ENCODE data around the gene TMEM258. TPM values are rescaled to one million over a fixed set of nuclear protein-coding genes. Genes with fewer than 3 reads are reported as not detected.

TMEM258 gene
- total and polyA plus RNA-seq, 2 experiments from 2014 or later, result 71.3 to 519 TPM

GRCh38 chr11:61797263-61797944 lies 5.0 kb upstream of the TMEM258 start:
- Histone ChIP-seq H3K4me3 (no peak overlapping the region), H2AFZ (no peak overlapping the region), H3K27ac (ENCODE audit: low read depth) (no peak overlapping the region), H4K20me1 (replicated peaks; ENCODE audit: insufficient read depth) (peaks cover 11% of the 10 kb centered on the region), H3K9me2 (ENCODE audit: insufficient read depth) (no peaks in the 10 kb centered on the region), H3F3A (replicated peaks; ENCODE audit: low read depth) (peaks cover 21% of the 10 kb centered on the region; the same call in 1 of the 2 replicates), H3K79me2 (replicated peaks; ENCODE audit: insufficient read depth) (peaks cover 33% of the 10 kb centered on the region), H3K36me3 (ENCODE audit: insufficient read depth) (peaks cover 9% of the 10 kb centered on the region), H3K4me2 (no peak overlapping the region), H3K4me1 (ENCODE audit: insufficient read depth) (no peaks in the 10 kb centered on the region), H3K27me3 (ENCODE audit: insufficient read depth) (no peaks in the 10 kb centered on the region)
- Mint-ChIP-seq H3K27me3 (ENCODE audit: insufficient read depth, low read depth, poor library complexity) (no peaks in the 10 kb centered on the region), H3K9me3 (no peaks in the 10 kb centered on the region), H3K36me3 (ENCODE audit: low read depth) (peaks cover 74% of the 10 kb centered on the region), H3K4me1 (peaks cover 11% of the 10 kb centered on the region), H3K4me3 (no peak overlapping the region; the same call in 2 of the 3 replicates), H3K27ac (peak overlapping the region; percentile 52; the same call in 1 of the 2 replicates)
- ATAC-seq (peak; percentile 8; the same call in 2 of the 3 replicates), DNase-seq (ENCODE audit: low spot score) (peak; percentile 85)
- TF ChIP-seq JUNB (IDR thresholded peaks at IDR 0.05; ENCODE audit: unreplicated experiment), result no peak
- TF ChIP-seq EZH2 (IDR thresholded peaks at IDR 0.05; ENCODE audit: low read depth, unreplicated experiment), result no peak
- TF ChIP-seq CTCF (conservative IDR thresholded peaks at IDR 0.05; ENCODE audit: low read depth in 2 of 2), result peak; percentile 93 to 99
- TF ChIP-seq, protein P1, sequence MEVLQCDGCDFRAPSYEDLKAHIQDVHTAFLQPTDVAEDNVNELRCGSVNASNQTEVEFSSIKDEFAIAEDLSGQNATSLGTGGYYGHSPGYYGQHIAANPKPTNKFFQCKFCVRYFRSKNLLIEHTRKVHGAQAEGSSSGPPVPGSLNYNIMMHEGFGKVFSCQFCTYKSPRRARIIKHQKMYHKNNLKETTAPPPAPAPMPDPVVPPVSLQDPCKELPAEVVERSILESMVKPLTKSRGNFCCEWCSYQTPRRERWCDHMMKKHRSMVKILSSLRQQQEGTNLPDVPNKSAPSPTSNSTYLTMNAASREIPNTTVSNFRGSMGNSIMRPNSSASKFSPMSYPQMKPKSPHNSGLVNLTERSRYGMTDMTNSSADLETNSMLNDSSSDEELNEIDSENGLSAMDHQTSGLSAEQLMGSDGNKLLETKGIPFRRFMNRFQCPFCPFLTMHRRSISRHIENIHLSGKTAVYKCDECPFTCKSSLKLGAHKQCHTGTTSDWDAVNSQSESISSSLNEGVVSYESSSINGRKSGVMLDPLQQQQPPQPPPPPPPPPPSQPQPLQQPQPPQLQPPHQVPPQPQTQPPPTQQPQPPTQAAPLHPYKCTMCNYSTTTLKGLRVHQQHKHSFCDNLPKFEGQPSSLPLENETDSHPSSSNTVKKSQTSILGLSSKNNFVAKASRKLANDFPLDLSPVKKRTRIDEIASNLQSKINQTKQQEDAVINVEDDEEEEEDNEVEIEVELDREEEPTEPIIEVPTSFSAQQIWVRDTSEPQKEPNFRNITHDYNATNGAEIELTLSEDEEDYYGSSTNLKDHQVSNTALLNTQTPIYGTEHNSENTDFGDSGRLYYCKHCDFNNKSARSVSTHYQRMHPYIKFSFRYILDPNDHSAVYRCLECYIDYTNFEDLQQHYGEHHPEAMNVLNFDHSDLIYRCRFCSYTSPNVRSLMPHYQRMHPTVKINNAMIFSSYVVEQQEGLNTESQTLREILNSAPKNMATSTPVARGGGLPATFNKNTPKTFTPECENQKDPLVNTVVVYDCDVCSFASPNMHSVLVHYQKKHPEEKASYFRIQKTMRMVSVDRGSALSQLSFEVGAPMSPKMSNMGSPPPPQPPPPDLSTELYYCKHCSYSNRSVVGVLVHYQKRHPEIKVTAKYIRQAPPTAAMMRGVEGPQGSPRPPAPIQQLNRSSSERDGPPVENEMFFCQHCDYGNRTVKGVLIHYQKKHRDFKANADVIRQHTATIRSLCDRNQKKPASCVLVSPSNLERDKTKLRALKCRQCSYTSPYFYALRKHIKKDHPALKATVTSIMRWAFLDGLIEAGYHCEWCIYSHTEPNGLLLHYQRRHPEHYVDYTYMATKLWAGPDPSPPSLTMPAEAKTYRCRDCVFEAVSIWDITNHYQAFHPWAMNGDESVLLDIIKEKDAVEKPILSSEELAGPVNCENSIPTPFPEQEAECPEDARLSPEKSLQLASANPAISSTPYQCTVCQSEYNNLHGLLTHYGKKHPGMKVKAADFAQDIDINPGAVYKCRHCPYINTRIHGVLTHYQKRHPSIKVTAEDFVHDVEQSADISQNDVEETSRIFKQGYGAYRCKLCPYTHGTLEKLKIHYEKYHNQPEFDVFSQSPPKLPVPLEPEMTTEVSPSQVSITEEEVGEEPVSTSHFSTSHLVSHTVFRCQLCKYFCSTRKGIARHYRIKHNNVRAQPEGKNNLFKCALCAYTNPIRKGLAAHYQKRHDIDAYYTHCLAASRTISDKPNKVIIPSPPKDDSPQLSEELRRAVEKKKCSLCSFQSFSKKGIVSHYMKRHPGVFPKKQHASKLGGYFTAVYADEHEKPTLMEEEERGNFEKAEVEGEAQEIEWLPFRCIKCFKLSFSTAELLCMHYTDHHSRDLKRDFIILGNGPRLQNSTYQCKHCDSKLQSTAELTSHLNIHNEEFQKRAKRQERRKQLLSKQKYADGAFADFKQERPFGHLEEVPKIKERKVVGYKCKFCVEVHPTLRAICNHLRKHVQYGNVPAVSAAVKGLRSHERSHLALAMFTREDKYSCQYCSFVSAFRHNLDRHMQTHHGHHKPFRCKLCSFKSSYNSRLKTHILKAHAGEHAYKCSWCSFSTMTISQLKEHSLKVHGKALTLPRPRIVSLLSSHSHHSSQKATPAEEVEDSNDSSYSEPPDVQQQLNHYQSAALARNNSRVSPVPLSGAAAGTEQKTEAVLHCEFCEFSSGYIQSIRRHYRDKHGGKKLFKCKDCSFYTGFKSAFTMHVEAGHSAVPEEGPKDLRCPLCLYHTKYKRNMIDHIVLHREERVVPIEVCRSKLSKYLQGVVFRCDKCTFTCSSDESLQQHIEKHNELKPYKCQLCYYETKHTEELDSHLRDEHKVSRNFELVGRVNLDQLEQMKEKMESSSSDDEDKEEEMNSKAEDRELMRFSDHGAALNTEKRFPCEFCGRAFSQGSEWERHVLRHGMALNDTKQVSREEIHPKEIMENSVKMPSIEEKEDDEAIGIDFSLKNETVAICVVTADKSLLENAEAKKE (CRISPR knock-in tag; IDR thresholded peaks at IDR 0.05), result no peak
- no peak for TF ChIP-seq ZNF114 (CRISPR knock-in tag; IDR thresholded peaks at IDR 0.05)

All from GM23338 (cell line).